Tracheal epithelial cell (primary cell): ENCODE results near the gene EFCAB3. TPM values are rescaled to one million over a fixed set of nuclear protein-coding genes. Genes with fewer than 3 reads are reported as not detected.

Source experiments
- total RNA-seq: library from RNA; depleted of rRNA; stranded (reverse); fragments of >200 nt; gene quantifications from 2 replicates; pipeline ENCODE4 v1.2.1, GENCODE V29; 2014

EFCAB3 gene
- not detected in 2 replicates for total RNA-seq

DNA sequence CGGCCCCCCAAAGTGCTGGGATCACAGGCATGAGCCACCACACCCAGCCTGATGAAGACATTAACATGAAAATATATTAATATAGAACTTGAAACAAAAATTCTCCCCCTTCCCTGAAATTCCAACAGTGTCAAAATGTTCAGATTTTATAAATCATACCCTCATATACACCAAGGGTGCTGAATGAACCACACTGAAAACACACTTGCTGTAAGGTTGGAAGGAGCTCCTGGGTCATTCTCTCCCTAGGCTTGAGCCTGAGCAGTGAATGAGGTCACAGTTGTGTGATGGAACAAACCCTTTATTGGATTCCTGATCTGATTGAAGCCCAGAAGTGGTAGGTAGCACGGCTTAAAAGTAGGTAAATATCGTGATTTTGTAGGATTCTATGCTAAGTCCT, at the start of gene EFCAB3:
EFCAB3 (plus strand) TSS at position 301 of the 400 bp plus-strand sequence. CDS start 2,427 bp downstream, outside the sequence.

DNA sequence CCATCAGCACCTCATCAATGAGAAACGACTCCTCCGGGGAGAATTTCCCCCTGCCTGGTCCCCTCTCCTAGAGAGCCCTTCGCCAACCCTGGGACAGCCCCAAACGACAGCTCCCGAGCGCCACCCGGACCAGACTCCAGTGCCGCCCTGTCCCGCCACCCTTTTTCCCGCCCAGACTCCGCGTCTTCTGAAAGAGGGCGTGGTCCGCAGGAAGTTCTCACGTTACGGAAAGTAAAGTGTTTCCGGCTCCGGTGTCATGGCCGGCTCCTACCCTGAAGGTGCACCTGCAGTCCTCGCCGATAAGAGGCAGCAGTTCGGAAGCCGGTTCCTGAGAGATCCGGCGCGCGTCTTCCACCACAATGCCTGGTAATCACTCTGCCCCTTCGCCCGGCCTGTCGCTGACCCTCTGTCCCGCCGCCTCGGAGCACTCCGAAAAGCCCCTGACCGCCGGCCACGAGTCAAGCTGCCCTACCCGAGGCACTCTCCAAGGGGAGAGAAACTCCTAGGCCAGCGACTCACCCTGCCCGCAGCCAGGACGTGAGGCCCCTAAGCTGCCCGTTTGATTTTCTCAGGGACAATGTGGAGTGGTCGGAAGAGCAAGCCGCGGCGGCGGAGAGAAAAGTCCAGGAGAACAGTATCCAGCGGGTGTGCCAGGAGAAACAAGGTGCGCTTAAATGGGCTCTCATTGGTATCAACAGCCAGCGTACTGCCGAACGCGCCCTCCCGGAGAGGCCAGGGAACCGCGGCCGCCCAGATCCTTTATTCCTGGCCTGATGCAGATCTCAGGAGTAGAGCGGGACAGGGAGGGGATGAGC, 43.5 kb downstream of the EFCAB3 start, which contains the start of gene METTL2A:
METTL2A (plus strand) TSS at position 251 of the 815 bp plus-strand sequence; CDS start at position 257, 6 bp downstream.

Other genes starting within 250 kb of the EFCAB3 start
- 25.4 and 29.4 TPM in 2 replicates for gene METTL2A, start 43.3 kb downstream of the EFCAB3 start, total RNA-seq
- gene TLK2, start 98.3 kb downstream of the EFCAB3 start, total RNA-seq, result 39.0 and 58.3 TPM in 2 replicates
- gene MRC2, start 247.1 kb downstream of the EFCAB3 start, total RNA-seq, result 23.2 and 54.7 TPM in 2 replicates